ENCODE data around the gene TRIM25.
A peak's percentile ranks its signal among the peaks of the same experiment; 100 is the strongest.

Gene TRIM25

GRCh38 chr17:56912105-56912999 lies 1.5 kb downstream of the TRIM25 start:
- no peak overlapping the region for H2AFZ ChIP-seq (ENCODE audit: low read depth, low read length, severe bottlenecking)
- peaks cover 4% of the 10 kb centered on the region; the same call in 1 of the 2 replicates for H3K36me3 ChIP-seq (ENCODE audit: low read length)
- peak overlapping the region; percentile 86 for H3K4me2 ChIP-seq (ENCODE audit: low read depth, low read length, poor library complexity, severe bottlenecking)
- peak overlapping the region; percentile 78 for H3K27ac ChIP-seq (ENCODE audit: low read depth, low read length)
- H3F3A ChIP-seq (ENCODE audit: insufficient read depth), result peaks cover 25% of the 10 kb centered on the region
- peak overlapping the region; percentile 73 for H3K9ac ChIP-seq (ENCODE audit: low read length)
- peaks cover 40% of the 10 kb centered on the region for H3K79me2 ChIP-seq (ENCODE audit: insufficient read depth, low read length)
- no peaks in the 10 kb centered on the region for H3K9me3 ChIP-seq (ENCODE audit: insufficient read depth, low read length)
- H3K27me3 ChIP-seq (ENCODE audit: low read length), result no peaks in the 10 kb centered on the region
- H3K9me2 ChIP-seq (replicated peaks; ENCODE audit: insufficient read depth, low read length), result no peaks in the 10 kb centered on the region
- TF ChIP-seq CTCF (IDR thresholded peaks at IDR 0.05; ENCODE audit: insufficient read depth, low read length, poor library complexity, severe bottlenecking) (no peak), EZH2phosphoT487 (conservative IDR thresholded peaks at IDR 0.05; ENCODE audit: low read length) (no peak)
- peak overlapping the region; percentile 68 for H3K4me3 ChIP-seq (ENCODE audit: insufficient read depth, low read length, poor library complexity, severe bottlenecking)
- H4K20me1 ChIP-seq (ENCODE audit: low read depth, low read length), result no peaks in the 10 kb centered on the region

- TF ChIP-seq CTCF (IDR thresholded peaks at IDR 0.05; ENCODE audit: insufficient read depth, low read length, poor library complexity, severe bottlenecking) (no peak), EZH2phosphoT487 (conservative IDR thresholded peaks at IDR 0.05; ENCODE audit: low read length) (no peak)
- Histone ChIP-seq H3K27ac (ENCODE audit: low read depth, low read length) (no peak overlapping the region), H3K9me3 (ENCODE audit: insufficient read depth, low read length) (no peaks in the 10 kb centered on the region), H2AFZ (ENCODE audit: low read depth, low read length, severe bottlenecking) (no peak overlapping the region), H3K4me2 (ENCODE audit: low read depth, low read length, poor library complexity, severe bottlenecking) (peak overlapping the region; percentile 24), H3K9me2 (replicated peaks; ENCODE audit: insufficient read depth, low read length) (no peaks in the 10 kb centered on the region), H4K20me1 (ENCODE audit: low read depth, low read length) (no peaks in the 10 kb centered on the region), H3K36me3 (ENCODE audit: low read length) (peaks cover 4% of the 10 kb centered on the region; the same call in 1 of the 2 replicates), H3K27me3 (ENCODE audit: low read length) (no peaks in the 10 kb centered on the region), H3F3A (ENCODE audit: insufficient read depth) (peaks cover 27% of the 10 kb centered on the region), H3K9ac (ENCODE audit: low read length) (no peak overlapping the region), H3K4me3 (ENCODE audit: insufficient read depth, low read length, poor library complexity, severe bottlenecking) (no peak overlapping the region), H3K79me2 (ENCODE audit: insufficient read depth, low read length) (peaks cover 40% of the 10 kb centered on the region)
These were observed 3.2 kb downstream of the TRIM25 start for GRCh38 chr17:56910509-56911235.

- Histone ChIP-seq H3K9me2 (replicated peaks; ENCODE audit: insufficient read depth, low read length) (no peaks in the 10 kb centered on the region), H3K9me3 (ENCODE audit: insufficient read depth, low read length) (no peaks in the 10 kb centered on the region), H3F3A (ENCODE audit: insufficient read depth) (peaks cover 24% of the 10 kb centered on the region), H2AFZ (ENCODE audit: low read depth, low read length, severe bottlenecking) (no peak overlapping the region), H3K79me2 (ENCODE audit: insufficient read depth, low read length) (peaks cover 40% of the 10 kb centered on the region), H3K4me2 (ENCODE audit: low read depth, low read length, poor library complexity, severe bottlenecking) (peak overlapping the region; percentile 24), H3K27me3 (ENCODE audit: low read length) (no peaks in the 10 kb centered on the region), H3K9ac (ENCODE audit: low read length) (no peak overlapping the region), H3K4me3 (ENCODE audit: insufficient read depth, low read length, poor library complexity, severe bottlenecking) (no peak overlapping the region), H4K20me1 (ENCODE audit: low read depth, low read length) (no peaks in the 10 kb centered on the region), H3K27ac (ENCODE audit: low read depth, low read length) (no peak overlapping the region), H3K36me3 (ENCODE audit: low read length) (peaks cover 4% of the 10 kb centered on the region; the same call in 1 of the 2 replicates)
- no peak for TF ChIP-seq CTCF (IDR thresholded peaks at IDR 0.05; ENCODE audit: insufficient read depth, low read length, poor library complexity, severe bottlenecking)
- TF ChIP-seq EZH2phosphoT487 (conservative IDR thresholded peaks at IDR 0.05; ENCODE audit: low read length), result no peak
These were observed 3.9 kb downstream of the TRIM25 start for GRCh38 chr17:56909742-56910508.
